ENCODE results near the gene ZNF419. TPM values are rescaled to one million over a fixed set of nuclear protein-coding genes. Genes with fewer than 3 reads are reported as not detected.

ZNF419 gene
- polyA plus RNA-seq, 1 experiment = 11.1 TPM

DNA sequence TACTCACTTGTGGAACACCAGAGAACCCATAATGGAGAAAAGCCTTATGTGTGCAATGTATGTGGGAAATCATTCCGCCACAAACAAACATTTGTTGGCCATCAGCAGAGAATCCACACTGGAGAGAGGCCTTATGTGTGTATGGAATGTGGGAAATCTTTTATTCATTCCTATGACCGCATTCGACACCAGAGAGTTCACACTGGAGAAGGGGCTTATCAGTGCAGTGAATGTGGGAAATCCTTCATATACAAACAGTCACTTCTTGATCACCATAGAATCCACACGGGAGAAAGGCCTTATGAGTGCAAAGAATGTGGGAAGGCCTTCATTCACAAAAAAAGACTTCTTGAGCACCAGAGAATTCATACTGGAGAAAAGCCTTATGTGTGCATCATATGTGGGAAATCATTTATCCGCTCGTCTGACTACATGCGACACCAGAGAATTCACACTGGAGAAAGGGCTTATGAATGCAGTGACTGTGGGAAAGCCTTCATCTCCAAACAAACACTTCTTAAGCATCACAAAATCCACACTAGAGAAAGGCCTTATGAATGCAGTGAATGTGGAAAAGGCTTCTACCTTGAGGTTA, 50.5 kb downstream of the ZNF419 start:
- H3K4me3 ChIP-seq (ENCODE audit: low read depth, low read length) = no peak overlapping the region
- CTCF ChIA-PET = no interaction called here
- DNase-seq (ENCODE audit: low read depth, low spot score) = no peak
- H3K27ac ChIP-seq (ENCODE audit: low read depth, low read length) = no peak overlapping the region
- TF ChIP-seq, protein P1, sequence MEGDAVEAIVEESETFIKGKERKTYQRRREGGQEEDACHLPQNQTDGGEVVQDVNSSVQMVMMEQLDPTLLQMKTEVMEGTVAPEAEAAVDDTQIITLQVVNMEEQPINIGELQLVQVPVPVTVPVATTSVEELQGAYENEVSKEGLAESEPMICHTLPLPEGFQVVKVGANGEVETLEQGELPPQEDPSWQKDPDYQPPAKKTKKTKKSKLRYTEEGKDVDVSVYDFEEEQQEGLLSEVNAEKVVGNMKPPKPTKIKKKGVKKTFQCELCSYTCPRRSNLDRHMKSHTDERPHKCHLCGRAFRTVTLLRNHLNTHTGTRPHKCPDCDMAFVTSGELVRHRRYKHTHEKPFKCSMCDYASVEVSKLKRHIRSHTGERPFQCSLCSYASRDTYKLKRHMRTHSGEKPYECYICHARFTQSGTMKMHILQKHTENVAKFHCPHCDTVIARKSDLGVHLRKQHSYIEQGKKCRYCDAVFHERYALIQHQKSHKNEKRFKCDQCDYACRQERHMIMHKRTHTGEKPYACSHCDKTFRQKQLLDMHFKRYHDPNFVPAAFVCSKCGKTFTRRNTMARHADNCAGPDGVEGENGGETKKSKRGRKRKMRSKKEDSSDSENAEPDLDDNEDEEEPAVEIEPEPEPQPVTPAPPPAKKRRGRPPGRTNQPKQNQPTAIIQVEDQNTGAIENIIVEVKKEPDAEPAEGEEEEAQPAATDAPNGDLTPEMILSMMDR (IDR thresholded peaks at IDR 0.05; ENCODE audit: low read depth, low read length) = no peak
- peaks cover 74% of the 10 kb centered on the region for H3K9me3 ChIP-seq (ENCODE audit: control insufficient read depth, insufficient read depth, low read length)
- no peaks in the 10 kb centered on the region for H3K27me3 ChIP-seq (ENCODE audit: control insufficient read depth, insufficient read depth, low read length)
- POLR2A ChIA-PET = no interaction called here

Small RNAs within 50 kb of the gene (small RNA-seq; reads per million reads assigned to genes)
- gene VN1R107P (ENCODE audit: insufficient read length, low read depth) = not detected

Other genes with a start within 250 kb of the ZNF419 start
- gene ZNF805, start 247.1 kb upstream of the ZNF419 start, polyA plus RNA-seq (2011; rRNA removed) = 6.1 and 6.3 TPM in 2 replicates
- 11.2 and 13.0 TPM in 2 replicates for gene ZNF460, start 207.3 kb upstream of the ZNF419 start, polyA plus RNA-seq (2011; rRNA removed)
- gene ZNF543, start 167.3 kb upstream of the ZNF419 start, polyA plus RNA-seq (2011; rRNA removed) = 2.6 and 2.7 TPM in 2 replicates
- 7.1 and 7.8 TPM in 2 replicates for gene ZNF304, start 136.5 kb upstream of the ZNF419 start, polyA plus RNA-seq (2011; rRNA removed)
- gene TRAPPC2B, start 124.2 kb upstream of the ZNF419 start, polyA plus RNA-seq (2011; rRNA removed) = 16.5 and 19.6 TPM in 2 replicates
- 3.3 and 3.7 TPM in 2 replicates for gene ZNF547, start 124.2 kb upstream of the ZNF419 start, polyA plus RNA-seq (2011; rRNA removed)
- 12.7 and 14.2 TPM in 2 replicates for gene ZNF548, start 97.9 kb upstream of the ZNF419 start, polyA plus RNA-seq (2011; rRNA removed)
- 5.7 and 6.4 TPM in 2 replicates for gene ZNF17, start 76.6 kb upstream of the ZNF419 start, polyA plus RNA-seq (2011; rRNA removed)
- gene ZNF749, start 52.4 kb upstream of the ZNF419 start, polyA plus RNA-seq (2011; rRNA removed) = 7.4 and 9.7 TPM in 2 replicates
- gene VN1R1, start 30.6 kb upstream of the ZNF419 start, polyA plus RNA-seq (2011; rRNA removed) = 0.11 and 0.21 TPM in 2 replicates
- gene ZNF772, start 10.2 kb upstream of the ZNF419 start, polyA plus RNA-seq (2011; rRNA removed) = 6.6 and 6.8 TPM in 2 replicates
- gene ZNF773, start 12.2 kb downstream of the ZNF419 start, polyA plus RNA-seq (2011; rRNA removed) = 9.2 and 11.0 TPM in 2 replicates
- 5.0 and 5.8 TPM in 2 replicates for gene ZNF549, start 39.6 kb downstream of the ZNF419 start, polyA plus RNA-seq (2011; rRNA removed)
- gene ZNF550, start 72.1 kb downstream of the ZNF419 start, polyA plus RNA-seq (2011; rRNA removed) = 6.8 and 8.2 TPM in 2 replicates
- gene ZNF416, start 91.2 kb downstream of the ZNF419 start, polyA plus RNA-seq (2011; rRNA removed) = 4.4 and 4.8 TPM in 2 replicates
- gene ZIK1, start 96.4 kb downstream of the ZNF419 start, polyA plus RNA-seq (2011; rRNA removed) = 4.3 and 4.5 TPM in 2 replicates
- 1.3 and 1.5 TPM in 2 replicates for gene ZNF530, start 112.1 kb downstream of the ZNF419 start, polyA plus RNA-seq (2011; rRNA removed)
- 10.7 and 10.9 TPM in 2 replicates for gene ZNF134, start 126.5 kb downstream of the ZNF419 start, polyA plus RNA-seq (2011; rRNA removed)
- 12.0 and 14.4 TPM in 2 replicates for gene ZNF211, start 145.4 kb downstream of the ZNF419 start, polyA plus RNA-seq (2011; rRNA removed)
- not detected in 2 replicates for gene ZSCAN4, start 181.2 kb downstream of the ZNF419 start, polyA plus RNA-seq (2011; rRNA removed)
- gene ZNF551, start 194.2 kb downstream of the ZNF419 start, polyA plus RNA-seq (2011; rRNA removed) = 3.7 TPM in 2 replicates
- gene ZNF154, start 221.5 kb downstream of the ZNF419 start, polyA plus RNA-seq (2011; rRNA removed) = 7.7 and 8.1 TPM in 2 replicates
- 7.2 and 7.8 TPM in 2 replicates for gene ZNF671, start 239.9 kb downstream of the ZNF419 start, polyA plus RNA-seq (2011; rRNA removed)